Measurements from ENCODE around the gene TIMMDC1. TPM values are rescaled to one million over a fixed set of nuclear protein-coding genes. Genes with fewer than 3 reads are reported as not detected.

Gene TIMMDC1
- total RNA-seq, 4 donors from 2014 or later = 25.7 to 50.8 (median 35.0) TPM

- in situ Hi-C loops (cut with MboI; ENCODE audit: low pct_ligation_motif_present in 1 of 4, low pct_unique_long_range_greater_than_20kb in 1 of 4, low sequenced_read_pairs in 3 of 4) (loop anchor here in 1 of 4 donors (25.0 kb wide), 1 partner anchor 187 kb away; the partner anchor contains the start of gene COX17), intact Hi-C loops (cut with DNase I; ENCODE audit: low total_unique reads) (no loop called here)
- peaks cover 20 to 38% (median 25%) of the 10 kb centered on the region in 4 donors for H3K4me1 ChIP-seq
- H3K4me3 ChIP-seq = no peak overlapping the region
- DNase-seq = no peak
- H3K27ac ChIP-seq = peak overlapping the region in 1 of 4 donors; percentile 99
- WGBS, 2 donors (ENCODE audit: low coverage in 1 of 2) = 79 to 83% methylated on average over 4 of the region's 4 CpGs
- no peaks in the 10 kb centered on the region for H3K9me3 ChIP-seq
- H3K27me3 ChIP-seq = no peaks in the 10 kb centered on the region
- peaks cover 0 to 18% (median 4%) of the 10 kb centered on the region in 4 donors for H3K36me3 ChIP-seq
- TF ChIP-seq POLR2AphosphoS5 (IDR thresholded peaks at IDR 0.05) = no peak
- TF ChIP-seq CTCF (IDR thresholded peaks at IDR 0.05) = no peak
- TF ChIP-seq EP300 (IDR thresholded peaks at IDR 0.05; ENCODE audit: low read depth) = no peak
- TF ChIP-seq POLR2A (IDR thresholded peaks at IDR 0.05) = no peak
Observed at GRCh38 chr3:119500265-119500664, 1.9 kb downstream of the TIMMDC1 start.

DNA sequence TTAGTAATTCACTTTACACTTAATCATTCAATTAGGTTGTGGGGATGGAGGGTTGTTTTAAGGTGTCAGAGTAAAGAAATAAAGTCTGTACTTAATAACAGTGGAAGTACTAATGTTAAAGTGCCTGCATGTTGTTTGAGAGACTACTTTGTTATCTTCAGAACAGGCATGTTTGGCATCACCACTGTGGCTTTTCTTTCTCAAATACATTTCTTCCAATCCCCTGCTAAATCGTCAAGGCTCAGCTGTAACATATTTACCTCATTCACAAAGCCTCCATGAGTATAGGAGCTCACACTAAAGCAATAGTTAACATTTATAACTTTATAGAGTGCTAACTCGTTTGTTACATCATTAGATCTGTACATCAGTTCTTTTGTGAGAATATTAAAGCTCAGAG lies 2.6 kb downstream of the TIMMDC1 start:
- in situ Hi-C loops (cut with MboI; ENCODE audit: low pct_ligation_motif_present in 1 of 4, low pct_unique_long_range_greater_than_20kb in 1 of 4, low sequenced_read_pairs in 3 of 4) = loop anchor here in 1 of 4 donors (25.0 kb wide), 1 partner anchor 186 kb away; the partner anchor contains the start of gene COX17
- TF ChIP-seq POLR2AphosphoS5 (IDR thresholded peaks at IDR 0.05) (no peak), POLR2A (IDR thresholded peaks at IDR 0.05) (no peak), CTCF (IDR thresholded peaks at IDR 0.05) (no peak), EP300 (IDR thresholded peaks at IDR 0.05; ENCODE audit: low read depth) (no peak)
- Histone ChIP-seq H3K9me3 (no peaks in the 10 kb centered on the region), H3K4me1 (peaks cover 20 to 38% (median 25%) of the 10 kb centered on the region in 4 donors), H3K36me3 (peaks cover 0 to 24% (median 7%) of the 10 kb centered on the region in 4 donors), H3K4me3 (peak overlapping the region in 1 of 4 donors; percentile 0), H3K27me3 (no peaks in the 10 kb centered on the region), H3K27ac (no peak overlapping the region)
- 20 to 24% methylated on average over 2 of the region's 2 CpGs for WGBS, 2 donors (ENCODE audit: low coverage in 1 of 2)
- DNase-seq = no peak
- intact Hi-C loops (cut with DNase I; ENCODE audit: low total_unique reads) = no loop called here

DNA sequence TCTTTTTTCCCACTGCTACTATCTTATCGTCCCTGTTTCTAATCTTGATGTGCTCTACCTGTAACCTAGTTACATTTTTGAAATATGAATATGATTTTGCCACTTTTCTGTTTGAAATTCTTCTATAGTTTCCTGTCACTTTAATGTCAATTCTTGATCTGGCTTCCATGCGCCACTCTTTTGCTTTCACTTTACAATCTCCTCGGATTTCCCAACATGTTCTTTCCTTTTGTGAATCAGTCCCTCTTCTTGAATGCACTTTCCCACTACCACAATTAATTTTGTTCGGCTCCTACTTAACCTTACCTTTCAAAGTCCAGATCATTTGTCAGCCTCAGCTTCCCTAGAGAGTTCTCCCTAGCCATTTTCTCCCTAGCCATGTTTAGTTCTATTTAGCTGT lies 8.3 kb downstream of the TIMMDC1 start:
- no peak for TF ChIP-seq CTCF (IDR thresholded peaks at IDR 0.05)
- no peak for TF ChIP-seq POLR2A (IDR thresholded peaks at IDR 0.05)
- no peak for TF ChIP-seq EP300 (IDR thresholded peaks at IDR 0.05; ENCODE audit: low read depth)
- TF ChIP-seq POLR2AphosphoS5 (IDR thresholded peaks at IDR 0.05) = no peak
- DNase-seq = no peak
- Histone ChIP-seq H3K4me1 (peaks cover 0 to 6% (median 0%) of the 10 kb centered on the region in 4 donors), H3K27me3 (no peaks in the 10 kb centered on the region), H3K36me3 (peaks cover 0 to 49% (median 15%) of the 10 kb centered on the region in 4 donors), H3K4me3 (no peak overlapping the region), H3K9me3 (no peaks in the 10 kb centered on the region), H3K27ac (no peak overlapping the region)
- WGBS, 2 donors (ENCODE audit: low coverage in 1 of 2) = 71 to 75% methylated on average over 3 to 4 of the region's 4 CpGs
- in situ Hi-C loops (cut with MboI; ENCODE audit: low pct_ligation_motif_present in 1 of 4, low pct_unique_long_range_greater_than_20kb in 1 of 4, low sequenced_read_pairs in 3 of 4) = loop anchor here in 1 of 4 donors (25.0 kb wide), 1 partner anchor 181 kb away; the partner anchor contains the start of gene COX17
- intact Hi-C loops (cut with DNase I; ENCODE audit: low total_unique reads) = no loop called here

- Histone ChIP-seq H3K9me3 (no peaks in the 10 kb centered on the region), H3K27ac (no peak overlapping the region), H3K27me3 (no peaks in the 10 kb centered on the region), H3K36me3 (peaks cover 0 to 49% (median 18%) of the 10 kb centered on the region in 4 donors), H3K4me1 (no peaks in the 10 kb centered on the region), H3K4me3 (no peak overlapping the region)
- DNase-seq = no peak
- in situ Hi-C loops (cut with MboI; ENCODE audit: low pct_ligation_motif_present in 1 of 4, low pct_unique_long_range_greater_than_20kb in 1 of 4, low sequenced_read_pairs in 3 of 4) (loop anchor here in 1 of 4 donors (25.0 kb wide), 1 partner anchor 180 kb away; the partner anchor contains the start of gene COX17), intact Hi-C loops (cut with DNase I; ENCODE audit: low total_unique reads) (no loop called here)
- WGBS, 2 donors (ENCODE audit: low coverage in 1 of 2) = 92 to 100% methylated on average over 2 of the region's 2 CpGs
- TF ChIP-seq POLR2A (IDR thresholded peaks at IDR 0.05) (no peak), POLR2AphosphoS5 (IDR thresholded peaks at IDR 0.05) (no peak), CTCF (IDR thresholded peaks at IDR 0.05) (no peak), EP300 (IDR thresholded peaks at IDR 0.05; ENCODE audit: low read depth) (no peak)
Observed at GRCh38 chr3:119507404-119507803, 9.1 kb downstream of the TIMMDC1 start.

Data from transverse colon (tissue), 4 donors.